A204.1 (cell line): Measurements from ENCODE around the gene ACR.
"Not testable (repeated sequence)": the region's sequence is repeated elsewhere in the genome, so short reads cannot be mapped to it uniquely, and the experiment has no call there.

Source experiments
- FAIRE-seq: peaks from 2 replicates; lab custom pipeline; 2012; peaks lifted over from hg19 to GRCh38; lab: Jason Lieb, UNC

The ACR gene

DNA sequence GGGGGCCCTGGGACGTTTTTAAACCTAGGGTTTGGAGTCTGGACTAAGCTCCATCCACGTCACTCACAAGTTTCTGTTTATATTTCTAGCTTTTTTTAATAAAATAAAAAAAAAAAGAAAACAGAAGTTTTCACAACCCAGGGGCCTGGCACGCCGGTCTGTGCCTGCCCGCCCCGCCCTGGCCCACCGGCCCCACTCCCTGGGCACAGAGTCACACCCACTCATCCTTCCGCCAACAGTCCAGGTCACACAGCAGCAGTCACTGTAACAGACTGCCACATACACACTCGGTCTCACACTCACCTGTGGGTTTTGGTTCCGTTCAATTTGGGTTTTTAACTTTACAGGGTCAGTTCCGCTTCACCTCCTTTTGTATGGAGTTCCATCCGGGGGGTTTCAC, 5.3 kb upstream of the ACR start:
- FAIRE-seq, result no peak

DNA sequence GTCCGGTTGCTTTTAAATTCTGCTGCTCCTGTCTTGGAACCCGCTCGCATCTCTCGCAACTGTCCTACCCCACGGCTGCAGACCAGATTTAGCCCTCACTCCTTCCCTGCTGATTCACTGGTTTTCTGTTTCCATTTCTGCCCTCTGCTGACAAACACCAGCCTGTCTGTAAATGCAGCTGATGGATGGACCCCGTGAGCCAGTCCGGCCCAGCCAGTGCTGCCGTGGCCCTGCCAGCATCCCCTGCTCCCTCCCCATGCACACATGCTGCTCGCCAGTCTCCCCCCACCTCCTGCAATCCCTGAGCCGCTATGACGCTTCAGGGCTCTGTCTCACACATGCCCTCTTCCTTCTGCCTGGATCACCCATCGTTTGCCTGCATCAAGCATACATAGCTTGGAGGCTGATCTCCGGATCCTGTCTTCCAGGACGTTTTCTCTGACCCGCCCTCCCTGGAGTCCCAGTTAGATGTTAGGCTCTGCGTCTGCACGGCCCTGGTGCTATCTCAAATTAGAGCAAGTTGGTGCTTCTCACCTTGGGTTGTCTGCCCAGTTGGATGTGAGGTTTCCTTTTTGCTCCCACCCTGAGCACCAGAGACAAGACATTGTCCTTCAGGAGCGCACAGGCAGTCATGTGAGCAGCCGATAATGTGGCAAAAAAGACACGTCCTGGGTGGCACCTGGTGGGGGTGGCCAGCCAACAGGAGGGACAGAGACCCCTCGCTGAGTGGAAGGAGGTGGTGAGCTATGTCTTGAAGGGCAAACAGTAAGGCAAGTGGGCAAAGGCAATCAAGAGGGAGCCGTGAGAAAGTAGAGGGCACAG, 4.3 kb upstream of the ACR start:
- no peak for FAIRE-seq

DNA sequence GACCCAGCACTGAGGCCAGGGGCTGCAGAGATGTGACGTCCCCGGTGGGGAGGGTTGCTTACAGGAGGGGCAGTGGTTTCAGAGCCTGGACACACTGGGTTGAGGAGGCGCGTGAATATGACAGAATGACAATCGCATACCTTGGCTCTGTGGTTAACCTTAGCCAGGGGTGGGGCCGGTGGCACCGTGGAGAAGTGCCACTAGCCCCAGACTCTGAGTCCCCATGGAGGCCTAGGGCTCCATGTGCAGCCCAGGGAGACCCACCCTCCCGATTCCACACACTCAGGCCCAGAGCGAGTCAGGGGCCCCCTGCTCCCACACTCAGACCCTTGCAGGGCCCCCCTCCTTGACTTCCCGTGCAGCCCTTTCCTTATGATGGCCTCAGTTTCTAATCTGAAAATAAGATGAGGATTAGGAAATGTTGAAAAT, 3.6 kb upstream of the ACR start:
- FAIRE-seq, result no peak

DNA sequence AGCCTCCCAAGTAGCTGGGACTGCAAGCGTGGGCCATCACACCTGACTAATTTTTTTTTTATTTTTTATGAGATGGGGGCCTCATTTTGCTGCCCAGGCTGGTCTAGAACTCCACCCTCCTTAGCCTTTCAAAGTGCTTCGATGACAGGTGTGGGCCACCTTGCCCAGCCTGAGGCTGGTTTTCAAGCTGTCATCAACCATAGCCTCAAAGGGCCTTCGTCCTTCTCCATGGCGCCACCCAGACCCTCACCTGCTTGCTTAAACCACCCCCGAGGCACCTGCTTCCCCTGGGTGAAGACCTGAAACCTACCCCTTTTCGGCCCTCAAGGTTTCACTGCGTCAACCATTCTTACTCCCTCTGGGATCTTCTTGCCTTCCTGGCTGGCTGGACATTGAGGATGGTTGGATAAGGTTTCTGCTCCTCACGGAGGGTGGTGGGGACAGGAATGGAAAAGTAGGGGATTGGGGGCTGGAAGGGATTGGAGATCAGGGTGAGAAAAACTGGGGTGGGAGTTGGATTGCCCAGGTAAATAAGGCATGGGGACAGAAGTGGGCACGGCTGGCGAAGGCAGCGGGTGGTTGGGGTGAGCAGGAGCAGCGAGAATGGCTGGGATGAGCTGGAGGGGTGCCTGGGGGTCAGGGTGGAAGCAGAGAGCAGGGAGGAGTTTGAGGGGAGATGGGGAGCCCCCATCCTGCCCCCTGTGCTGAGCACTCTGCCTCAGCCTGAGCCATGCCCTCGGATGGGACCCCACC, 2.8 kb upstream of the ACR start:
- no peak for FAIRE-seq

DNA sequence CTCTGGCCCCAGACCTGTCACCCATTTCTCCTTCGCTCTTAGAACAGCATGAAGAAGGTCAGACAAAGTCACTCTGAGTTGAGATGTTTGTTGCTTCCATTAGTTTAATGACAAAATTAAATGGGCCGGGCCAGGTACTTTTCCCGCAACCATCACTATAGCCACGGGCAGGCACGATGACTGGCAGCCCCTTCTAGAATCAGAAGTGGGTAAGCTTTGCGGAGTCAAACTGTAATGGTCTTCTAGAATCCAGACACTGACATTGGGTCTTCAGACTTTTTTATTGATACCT, 2.3 kb upstream of the ACR start:
- FAIRE-seq, result no peak

DNA sequence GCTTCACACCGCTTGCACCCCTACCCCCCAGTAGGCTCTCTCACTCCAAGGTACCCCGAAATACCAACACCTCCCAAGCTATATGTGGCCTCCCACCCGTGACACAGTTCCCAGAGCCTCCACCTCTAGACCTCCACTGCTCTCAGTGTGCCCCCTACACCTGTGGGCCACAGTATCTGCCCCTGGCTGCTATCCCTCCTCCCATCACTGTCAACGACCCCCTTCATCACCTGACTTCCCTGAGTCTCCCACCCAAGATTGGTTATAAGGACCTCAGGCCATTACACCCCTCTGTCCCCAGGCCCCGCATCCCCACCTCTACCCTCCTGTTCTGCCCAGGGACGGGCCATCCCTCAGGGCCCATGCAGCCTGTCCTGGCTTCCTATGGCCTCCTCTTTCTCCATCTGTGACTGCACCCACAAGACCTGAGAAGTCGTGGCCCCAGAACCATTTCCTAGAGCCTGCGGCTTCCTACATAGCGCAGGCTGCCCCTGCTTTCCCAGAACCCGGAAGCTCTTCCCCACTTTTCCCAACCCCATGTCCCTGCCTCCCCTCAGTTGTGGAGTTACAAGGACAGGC, 734 bp downstream of the ACR start:
- no peak for FAIRE-seq

DNA sequence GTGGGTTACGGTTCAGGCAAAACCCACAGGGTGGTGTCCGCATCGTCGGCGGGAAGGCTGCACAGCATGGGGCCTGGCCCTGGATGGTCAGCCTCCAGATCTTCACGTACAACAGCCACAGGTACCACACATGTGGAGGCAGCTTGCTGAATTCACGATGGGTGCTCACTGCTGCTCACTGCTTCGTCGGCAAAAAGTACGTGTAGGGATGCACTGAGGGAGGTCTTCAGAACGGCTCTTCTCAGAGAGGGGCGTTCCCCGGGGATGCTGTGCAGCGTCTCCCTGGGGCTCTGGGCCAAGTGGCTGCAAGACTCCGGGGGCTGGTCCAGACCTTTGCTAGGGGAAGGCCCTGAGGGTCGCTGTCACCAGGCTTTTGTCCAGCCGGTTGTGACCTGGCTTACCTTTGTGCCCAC, 1.3 kb downstream of the ACR start:
- no peak for FAIRE-seq

DNA sequence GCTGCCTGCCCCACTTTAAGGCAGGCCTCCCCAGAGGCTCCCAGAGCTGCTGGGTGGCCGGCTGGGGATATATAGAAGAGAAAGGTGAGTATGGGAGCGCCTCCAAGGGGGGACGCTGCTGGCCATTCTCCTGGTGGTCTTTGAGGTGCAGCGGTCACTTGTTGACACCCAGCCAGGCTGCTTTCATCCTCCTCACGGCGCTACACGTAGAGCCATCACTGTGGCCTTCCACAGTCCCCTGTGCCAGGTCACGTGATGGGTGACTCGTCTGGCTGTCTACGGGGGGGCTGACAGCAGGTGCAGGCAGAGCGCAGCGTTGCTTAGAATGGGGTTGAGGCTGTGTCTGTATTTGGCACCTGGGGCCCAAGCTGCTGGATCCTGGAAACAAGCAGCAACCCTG, 1.9 kb downstream of the ACR start:
- no peak for FAIRE-seq

DNA sequence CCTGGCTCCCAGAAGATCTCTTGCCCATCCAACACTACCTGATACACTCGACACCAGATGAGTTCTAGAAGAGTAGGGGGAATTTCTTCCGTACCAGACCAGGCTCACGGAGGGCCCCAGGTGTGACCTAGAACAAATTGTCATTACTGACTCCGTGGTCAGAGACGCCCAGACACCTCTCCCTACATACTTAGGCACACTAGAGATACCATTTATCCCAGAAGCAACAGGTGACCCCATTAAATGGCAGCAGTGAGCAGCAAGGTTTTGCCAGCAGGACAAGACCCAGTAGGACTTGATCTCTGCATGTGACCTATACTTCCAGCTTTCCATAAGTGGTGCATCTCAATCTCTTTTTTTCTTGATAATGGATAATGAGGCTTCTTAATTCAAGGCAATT, 2.7 kb downstream of the ACR start:
- FAIRE-seq, result not testable (repeated sequence)

DNA sequence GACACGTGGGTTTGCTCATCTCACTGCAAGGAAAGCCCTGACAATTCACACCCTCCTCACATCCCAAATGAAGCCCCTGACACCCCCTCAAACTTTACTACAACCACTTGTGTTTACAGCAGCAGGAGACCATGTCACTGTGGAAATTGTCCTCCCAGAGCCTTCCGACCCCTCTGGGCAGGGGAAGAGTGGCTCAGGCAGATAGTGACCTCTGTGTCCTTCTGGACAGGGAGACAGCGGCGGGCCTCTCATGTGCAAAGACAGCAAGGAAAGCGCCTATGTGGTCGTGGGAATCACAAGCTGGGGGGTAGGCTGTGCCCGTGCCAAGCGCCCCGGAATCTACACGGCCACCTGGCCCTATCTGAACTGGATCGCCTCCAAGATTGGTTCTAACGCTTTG, 6.4 kb downstream of the ACR start:
- not testable (repeated sequence) for FAIRE-seq

DNA sequence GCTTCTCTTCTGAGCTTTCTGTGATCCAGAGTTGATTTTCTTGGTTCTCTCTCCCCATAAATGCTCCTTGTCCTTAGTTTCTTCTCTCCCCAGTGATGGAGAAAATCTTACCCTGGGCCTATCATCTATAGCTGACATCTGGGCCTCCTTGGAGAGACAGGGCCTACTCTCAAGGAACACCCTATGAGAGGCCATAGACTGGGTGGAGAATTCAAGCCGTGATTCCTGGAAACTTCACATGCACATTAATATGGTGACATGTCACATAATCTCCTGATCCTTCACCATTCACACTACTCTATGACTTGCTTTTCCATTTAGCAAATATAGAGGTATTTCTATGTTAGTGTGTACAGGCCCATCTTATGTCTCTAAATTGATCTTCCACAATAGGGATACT, 9.5 kb downstream of the ACR start:
- FAIRE-seq, result not testable (repeated sequence)

DNA sequence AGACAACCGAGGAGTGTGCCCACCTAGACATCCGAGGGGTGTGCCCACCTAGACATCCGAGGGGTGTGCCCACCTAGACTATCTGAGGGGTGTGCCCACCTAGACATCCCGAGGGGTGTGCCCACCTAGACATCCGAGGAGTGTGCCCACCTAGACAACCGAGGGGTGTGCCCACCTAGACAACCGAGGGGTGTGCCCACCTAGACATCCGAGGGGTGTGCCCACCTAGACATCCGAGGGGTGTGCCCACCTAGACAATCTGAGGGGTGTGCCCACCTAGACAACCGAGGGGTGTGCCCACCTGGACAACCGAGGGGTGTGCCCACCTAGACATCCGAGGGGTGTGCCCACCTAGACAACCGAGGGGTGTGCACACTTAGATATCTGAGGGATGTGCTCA, 10.6 kb downstream of the ACR start:
- FAIRE-seq, result not testable (repeated sequence)

DNA sequence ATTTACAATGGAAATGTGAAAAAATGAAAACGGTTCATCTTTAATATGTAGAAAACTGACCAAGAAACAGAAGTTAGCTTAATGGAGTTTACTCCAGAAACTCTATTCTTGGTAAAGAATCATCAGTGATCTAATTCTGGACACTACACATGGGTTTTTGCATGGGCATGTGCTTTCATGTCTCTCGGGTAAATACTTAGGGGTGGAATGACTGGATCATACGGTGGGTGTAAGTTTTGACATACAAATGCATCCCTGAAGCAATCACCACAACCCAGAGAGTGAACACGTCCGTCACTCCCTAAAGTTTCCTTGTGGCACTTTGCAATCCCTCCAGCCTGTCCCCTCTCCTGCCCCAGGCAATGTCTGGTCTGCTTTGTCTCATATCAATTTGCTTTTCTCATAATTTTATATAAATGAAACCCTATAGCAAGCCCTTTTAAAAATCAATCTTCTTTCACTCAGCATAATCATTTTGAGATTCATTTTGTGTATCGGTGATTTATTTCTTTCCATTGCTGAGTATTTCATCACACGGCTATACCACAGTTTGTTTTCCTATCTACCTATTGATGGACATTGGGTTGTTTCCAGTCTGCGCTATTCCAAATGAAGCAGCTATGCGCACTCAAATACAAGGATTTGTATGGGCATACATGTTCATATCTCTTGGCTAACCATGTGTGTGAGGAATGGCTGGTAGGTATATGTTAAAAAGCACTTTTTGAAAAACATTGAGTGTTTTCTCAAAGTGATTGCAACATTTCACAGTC, 11.5 kb downstream of the ACR start:
- FAIRE-seq, result not testable (repeated sequence)

DNA sequence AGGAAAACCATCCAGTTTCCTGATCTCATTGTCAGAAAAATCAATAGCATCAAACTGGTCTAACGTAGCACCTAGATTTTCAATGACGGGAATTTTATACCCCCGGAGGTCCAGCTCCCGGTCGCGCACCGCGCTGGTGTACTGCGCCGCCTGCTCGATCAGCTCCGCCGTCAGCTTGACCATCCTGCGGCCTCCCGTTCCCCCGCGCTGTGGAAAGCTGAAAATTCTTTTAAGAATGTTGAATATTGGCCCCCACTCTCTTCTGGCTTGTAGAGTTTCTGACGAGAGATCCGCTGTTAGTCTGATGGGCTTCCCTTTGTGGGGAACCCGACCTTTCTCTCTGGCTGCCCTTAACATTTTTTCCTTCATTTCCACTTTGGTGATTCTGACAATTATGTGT, 17.2 kb downstream of the ACR start:
- not testable (repeated sequence) for FAIRE-seq

DNA sequence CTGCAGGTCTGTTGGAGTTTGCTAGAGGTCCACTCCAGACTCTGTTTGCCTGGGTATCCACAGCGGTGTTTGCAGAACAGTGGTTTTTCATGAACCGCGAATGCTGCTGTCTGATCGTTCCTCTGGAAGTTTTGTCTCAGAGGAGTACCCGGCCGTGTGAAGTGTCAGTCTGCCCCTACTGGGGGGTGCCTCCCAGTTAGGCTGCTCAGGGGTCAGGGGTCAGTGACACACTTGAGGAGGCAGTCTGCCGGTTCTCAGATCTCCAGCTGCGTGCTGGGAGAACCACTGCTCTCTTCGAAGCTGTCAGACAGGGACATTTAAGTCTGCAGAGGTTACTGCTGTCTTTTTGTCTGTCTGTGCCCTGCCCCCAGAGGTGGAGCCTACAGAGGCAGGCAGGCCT, 18.4 kb downstream of the ACR start:
- not testable (repeated sequence) for FAIRE-seq

DNA sequence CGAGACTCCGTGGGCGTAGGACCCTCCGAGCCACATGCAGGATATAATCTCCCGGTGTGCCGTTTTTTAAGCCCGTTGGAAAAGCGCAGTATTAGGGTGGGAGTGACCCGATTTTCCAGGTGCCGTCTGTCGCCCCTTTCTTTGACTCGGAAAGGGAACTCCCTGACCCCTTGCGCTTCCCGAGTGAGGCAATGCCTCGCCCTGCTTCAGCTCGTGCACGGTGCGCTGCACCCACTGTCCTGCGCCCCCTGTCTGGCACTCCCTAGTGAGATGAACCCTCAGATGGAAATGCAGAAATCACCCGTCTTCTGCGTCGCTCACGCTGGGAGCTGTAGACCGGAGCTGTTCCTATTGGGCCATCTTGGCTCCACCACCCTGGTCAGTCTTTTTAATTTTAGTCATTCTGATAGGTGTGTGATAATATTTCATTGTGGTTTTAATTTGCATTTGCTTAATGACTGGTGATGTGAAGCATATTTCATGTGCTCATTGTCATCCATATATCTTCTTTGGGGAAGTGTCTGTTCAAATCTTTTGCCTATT, 19.0 kb downstream of the ACR start:
- not testable (repeated sequence) for FAIRE-seq

DNA sequence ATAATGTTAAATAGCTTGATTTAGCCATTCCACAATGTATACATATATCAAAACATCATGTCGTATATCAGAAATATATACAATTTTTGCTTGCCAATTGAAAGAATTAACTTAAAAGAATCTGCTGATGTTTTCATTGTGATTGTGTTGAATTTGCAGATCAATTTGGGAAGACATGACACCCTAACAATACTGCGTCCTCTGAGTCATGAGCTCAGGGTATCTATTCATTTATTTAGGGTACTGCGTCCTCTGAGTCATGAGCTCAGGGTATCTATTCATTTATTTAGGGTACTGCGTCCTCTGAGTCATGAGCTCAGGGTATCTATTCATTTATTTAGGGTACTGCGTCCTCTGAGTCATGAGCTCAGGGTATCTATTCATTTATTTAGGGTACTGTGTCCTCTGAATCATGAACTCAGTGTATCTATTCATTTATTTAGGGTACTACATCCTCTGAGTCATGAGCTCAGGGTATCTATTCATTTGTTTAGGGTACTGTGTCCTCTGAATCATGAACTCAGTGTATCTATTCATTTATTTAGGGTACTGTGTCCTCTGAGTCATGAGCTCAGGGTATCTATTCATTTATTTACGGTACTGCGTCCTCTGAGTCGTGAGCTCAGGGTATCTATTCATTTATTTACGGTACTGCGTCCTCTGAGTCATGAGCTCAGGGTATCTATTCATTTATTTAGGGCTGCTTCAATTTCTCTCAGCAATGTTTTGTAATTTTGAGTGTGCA, 21.8 kb downstream of the ACR start:
- FAIRE-seq, result not testable (repeated sequence)

DNA sequence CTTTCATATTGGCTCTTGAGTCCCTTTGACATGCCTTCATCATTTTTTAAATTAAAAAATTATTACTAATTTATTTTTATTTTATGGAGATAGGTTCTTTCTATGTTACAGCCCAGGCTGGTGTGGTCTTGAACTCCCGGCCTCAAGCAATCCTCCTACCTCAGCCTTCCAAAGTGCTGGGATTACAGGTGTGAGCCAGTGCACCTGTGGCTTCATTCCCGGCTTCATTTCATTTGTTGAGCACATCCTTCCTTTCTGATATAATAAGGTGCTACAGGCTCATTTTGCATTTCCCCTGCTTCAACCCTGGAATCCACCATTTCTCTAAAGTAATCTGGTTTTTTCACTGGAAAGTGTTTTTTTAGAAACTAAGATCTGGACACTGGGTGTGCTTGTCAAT, 23.8 kb downstream of the ACR start:
- not testable (repeated sequence) for FAIRE-seq

DNA sequence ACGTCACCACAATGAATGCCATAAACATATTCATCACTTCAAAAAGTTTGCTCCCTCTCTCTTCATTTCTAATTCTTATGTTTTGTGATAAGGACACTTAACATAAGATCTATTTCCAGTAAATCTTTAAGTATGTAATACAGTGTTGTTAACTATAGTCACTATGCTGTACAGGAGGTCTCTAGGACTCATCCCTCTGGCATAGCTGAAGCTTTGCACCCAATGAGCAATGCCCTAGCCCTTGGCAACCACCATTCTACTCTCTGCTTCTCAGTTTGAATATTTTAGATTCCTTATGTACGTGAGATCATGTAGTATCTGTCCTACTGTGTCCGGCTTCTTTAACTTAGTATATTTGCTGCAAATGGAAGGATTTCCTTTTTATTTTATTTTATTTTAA, 26.3 kb downstream of the ACR start:
- FAIRE-seq, result not testable (repeated sequence)

DNA sequence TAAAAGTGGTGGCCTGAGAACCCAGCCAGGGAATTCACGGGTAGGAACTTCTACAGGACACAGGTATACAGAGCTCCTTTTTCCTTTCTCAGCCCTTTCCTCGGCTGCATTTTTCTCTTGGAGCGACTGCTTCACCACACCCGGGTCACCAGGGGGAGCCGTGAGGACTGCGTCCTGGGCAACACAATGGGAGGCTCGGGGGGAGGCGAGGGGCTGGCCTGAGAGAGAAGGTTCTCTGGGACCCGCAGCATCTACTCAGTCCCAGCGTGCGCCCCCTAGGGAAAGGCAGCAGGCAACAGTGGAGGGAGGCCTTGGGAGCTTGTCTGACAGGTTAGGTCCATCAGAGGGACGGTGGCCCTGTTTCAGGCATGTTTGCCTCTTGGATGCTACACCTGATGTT, 37.1 kb downstream of the ACR start:
- not testable (repeated sequence) for FAIRE-seq

DNA sequence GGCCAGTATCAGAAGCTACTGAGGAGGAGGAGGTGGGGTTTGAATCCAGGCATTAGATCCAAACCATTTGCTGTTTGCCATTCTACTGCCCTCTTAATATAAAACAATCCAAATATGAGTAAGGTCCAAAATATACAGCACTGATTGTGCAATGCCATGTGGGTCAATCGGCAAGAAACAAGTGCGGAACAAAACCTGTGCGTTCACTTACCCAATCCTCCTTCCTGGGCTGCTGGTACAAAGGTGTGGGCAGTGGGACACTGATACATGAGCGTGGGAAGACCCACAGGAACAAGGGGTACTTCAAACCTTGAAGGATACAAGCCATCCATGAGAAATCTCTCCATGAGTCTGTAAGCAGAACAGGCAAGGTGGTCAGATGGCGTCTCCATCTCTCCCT, 39.6 kb downstream of the ACR start:
- not testable (repeated sequence) for FAIRE-seq

DNA sequence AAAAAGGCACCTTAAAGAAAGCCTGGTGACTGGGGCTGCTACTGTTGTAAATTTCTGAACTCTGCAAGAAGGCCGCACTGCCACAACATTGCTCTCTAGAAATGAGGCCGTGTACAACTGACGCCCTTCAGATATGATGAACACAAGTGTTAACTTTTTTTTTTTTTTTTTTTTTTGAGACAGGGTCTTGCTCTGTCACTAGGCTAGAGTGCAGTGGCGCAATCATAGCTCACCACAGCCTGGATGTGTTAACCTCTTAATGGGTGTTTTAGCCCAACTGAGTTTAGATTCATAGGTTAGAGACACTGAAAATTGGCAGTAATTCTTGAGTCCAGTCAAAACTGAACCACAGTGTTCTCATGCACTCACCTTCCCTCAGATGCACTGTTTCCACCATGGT, 42.2 kb downstream of the ACR start:
- FAIRE-seq, result not testable (repeated sequence)
